GM21576 (cell line): Measurements from ENCODE around the gene HSF2BP.
"Not testable (repeated sequence)": the region's sequence is repeated elsewhere in the genome, so short reads cannot be mapped to it uniquely, and the experiment has no call there.

Source experiments
- ATAC-seq: cut with Tn5 transposase; IDR thresholded peaks from one replicate; pipeline ENCODE4 v1.9.1; 2021; ENCODE audit warnings: mild to moderate bottlenecking, moderate library complexity; ENCODE audit not compliant: unreplicated experiment

HSF2BP gene

GRCh38 chr21:43623588-43623987 lies 35.7 kb downstream of the HSF2BP start:
- no peak for ATAC-seq

GRCh38 chr21:43622796-43623195 lies 36.5 kb downstream of the HSF2BP start:
- no peak for ATAC-seq

- ATAC-seq: no peak
Measured at GRCh38 chr21:43619856-43620255, 39.4 kb downstream of the HSF2BP start.

DNA sequence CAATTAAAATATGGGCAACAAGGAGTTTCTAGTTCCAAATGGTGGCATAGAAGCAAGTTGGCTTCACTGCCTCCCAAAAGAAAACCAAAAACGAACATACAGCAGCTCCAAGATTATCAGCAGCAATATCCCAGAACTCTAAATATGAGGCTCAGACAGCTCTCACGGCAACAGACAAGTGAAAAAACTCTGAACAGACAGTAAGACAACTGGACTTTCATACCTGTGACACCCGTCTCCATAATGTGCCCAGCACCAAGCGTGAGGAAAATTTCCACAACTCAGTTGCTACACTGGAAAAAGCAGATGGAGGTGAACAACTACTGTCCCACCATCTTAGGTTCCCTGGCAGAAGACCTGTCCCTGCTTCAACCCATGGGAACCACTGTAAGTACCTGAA lies 39.9 kb downstream of the HSF2BP start:
- ATAC-seq: no peak

DNA sequence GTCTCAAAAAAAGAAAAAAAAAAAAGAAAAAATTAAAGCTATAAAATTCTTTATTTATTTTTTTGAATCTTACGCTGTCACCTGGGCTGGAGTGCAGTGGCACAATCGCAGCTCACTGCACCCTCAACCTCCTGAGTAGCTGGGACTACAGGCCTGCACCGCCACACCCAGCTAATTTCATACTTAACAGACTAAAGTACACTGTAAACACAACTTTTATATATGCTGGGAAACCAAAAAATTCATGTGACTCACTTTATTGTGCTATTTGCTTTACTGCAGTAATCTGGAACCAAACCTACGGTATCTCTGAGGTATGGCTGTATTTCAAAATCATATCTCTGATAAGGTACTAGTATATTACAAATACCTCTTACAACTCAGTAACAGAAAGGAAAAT lies 40.3 kb downstream of the HSF2BP start:
- no peak for ATAC-seq

GRCh38 chr21:43616861-43617260 lies 42.4 kb downstream of the HSF2BP start:
- not testable (repeated sequence) for ATAC-seq

DNA sequence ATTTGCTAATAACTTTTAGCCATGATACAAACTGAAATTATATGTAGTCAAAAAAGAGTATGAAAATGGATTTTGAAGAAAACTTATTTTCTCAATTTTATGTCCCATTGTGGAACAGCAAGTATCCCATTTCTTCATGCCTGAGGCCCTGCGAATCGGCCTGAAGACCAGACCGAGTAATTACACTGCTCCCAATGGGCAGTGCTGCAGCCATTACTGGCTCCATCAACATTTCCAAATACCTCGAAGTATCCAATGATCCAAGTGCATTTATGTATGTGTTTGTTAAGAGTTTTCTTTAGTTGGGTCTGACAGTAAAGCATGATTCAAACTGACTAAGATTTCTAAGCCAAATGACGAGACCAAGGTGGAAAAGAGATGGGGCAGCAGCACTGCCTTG lies 44.4 kb downstream of the HSF2BP start:
- ATAC-seq: no peak

GRCh38 chr21:43613755-43614638 lies 45.3 kb downstream of the HSF2BP start:
- ATAC-seq: no peak

DNA sequence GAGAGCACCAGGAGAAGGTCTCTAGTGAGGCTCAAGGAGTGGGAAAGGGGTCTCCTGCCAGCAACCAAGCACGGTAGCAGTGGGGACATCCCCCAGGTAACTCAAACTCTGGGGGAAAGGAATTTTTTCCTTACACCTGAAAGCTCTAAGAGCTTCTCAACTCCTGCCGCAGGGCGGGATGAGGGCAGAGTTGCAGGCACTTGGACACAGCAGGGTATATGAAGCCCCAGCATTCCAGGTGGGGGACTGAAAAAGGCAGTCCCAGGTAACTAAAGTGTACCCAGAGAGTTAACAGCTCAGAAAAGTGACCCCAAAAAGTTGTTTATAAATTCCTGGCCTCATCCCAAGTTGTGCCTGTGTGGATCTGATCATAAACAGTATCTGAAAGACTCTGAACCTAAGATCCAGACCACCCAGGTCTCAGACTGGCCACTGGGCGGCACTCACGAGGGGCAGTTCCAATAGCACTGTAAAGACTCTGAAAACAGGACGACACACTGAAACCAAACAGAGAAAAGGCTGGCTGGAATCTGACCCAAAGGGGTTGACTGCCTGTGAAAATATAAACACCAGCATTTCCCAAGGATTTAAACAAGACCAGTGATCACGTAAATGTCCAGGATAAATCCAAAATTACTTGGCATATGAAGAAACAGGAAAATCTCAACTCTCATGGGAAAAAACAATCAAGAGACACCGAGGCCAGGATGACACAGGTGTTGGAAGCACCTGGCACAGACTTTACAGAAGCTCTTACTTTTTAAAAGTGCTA lies 47.5 kb downstream of the HSF2BP start:
- no peak for ATAC-seq

DNA sequence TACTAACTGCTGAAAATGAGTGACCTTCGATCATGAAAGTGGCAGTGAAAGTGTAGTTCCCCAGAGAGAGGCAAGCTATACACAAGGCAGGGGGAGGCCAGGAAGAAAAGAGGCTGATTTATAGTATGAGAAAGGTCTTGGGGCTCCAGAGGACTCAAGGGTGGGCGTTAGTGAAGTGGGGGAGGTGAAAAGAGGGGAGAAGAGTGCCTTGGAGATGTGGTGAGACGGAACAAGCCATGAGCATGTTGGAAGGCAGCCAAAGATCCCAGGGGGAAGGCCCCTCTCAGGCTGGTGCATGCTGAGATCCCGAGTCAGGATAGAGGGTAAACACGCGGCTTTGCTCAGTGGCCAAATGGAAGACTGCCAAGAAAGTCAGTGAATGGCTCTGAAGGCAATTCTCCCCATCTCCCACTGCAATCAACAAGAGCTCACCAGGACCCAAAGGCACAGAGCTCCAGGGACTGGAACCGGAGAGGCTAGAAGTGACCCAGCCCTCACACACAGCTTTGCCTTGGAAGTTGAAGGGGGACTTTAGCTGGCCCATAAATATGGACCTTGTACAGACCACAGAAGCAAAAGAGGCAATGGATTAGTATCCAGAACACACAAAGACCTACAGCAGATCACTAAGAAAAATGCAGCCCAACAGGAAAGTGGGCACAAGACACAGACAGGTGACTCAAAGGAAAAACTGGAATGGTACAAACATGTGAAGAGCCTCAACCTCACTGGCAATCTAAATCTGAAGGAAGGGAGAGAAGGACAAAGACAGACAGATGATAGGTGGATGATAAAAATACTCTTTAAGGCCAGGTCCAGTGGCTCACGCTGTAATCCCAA lies 49.6 kb downstream of the HSF2BP start:
- ATAC-seq: no peak

GRCh38 chr21:43608664-43609063 lies 50.6 kb downstream of the HSF2BP start:
- ATAC-seq: no peak

DNA sequence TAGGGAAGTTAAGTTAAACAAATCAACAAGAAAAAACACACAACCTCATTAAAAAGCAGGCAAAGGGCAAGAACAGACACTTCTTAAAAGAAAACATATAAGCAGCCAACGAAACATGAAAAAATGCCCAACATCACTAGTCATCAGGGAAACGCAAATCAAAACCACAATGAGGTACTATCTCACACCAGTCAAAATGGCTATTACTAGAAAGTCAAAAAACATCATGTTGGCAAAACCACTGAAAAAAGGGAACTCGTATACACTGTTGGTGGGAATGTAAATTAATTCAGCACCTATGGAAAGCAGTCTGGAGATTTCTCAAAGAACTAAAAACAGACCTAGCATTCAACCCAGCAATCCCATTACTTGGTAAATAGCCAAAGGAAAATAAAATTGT lies 51.1 kb downstream of the HSF2BP start:
- ATAC-seq: no peak

GRCh38 chr21:43605320-43606215 lies 53.7 kb downstream of the HSF2BP start:
- no peak for ATAC-seq

GRCh38 chr21:43604505-43605204 lies 54.6 kb downstream of the HSF2BP start:
- ATAC-seq: no peak

DNA sequence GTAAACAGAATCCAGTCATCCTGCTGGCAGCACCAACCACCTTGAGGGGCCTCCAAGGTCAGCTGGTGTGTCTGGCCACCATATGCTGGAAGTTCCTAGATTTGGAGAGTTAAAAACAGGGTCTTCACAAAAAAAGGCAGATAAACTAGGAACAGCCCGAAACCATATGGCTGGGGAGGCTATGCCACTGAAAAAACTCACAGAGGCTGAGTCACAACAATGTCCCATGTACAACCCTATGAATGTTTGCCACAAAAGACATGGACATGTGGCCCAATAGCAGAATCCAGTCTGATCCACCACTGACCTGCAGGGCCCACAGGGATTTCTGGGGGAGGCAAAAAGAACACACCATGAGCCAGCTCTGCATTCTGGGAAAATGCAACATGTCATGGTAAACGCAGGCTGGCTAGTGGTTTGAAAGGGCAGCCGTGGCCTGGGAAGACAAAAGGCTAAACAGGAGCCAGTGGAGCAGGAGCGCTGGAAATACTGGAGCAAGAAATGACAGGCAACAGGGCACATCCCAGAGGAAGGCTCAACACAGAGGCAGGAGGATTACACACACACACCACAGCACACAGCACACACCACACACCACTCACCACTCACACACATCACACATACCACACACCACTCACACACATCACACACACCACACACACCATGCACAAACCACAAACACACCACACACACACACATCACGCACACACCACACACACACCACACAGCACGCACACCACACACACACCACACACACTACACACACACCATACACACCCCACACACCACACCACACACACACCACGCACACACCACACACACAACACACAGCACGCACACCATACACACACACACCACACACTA lies 55.4 kb downstream of the HSF2BP start:
- ATAC-seq: no peak

DNA sequence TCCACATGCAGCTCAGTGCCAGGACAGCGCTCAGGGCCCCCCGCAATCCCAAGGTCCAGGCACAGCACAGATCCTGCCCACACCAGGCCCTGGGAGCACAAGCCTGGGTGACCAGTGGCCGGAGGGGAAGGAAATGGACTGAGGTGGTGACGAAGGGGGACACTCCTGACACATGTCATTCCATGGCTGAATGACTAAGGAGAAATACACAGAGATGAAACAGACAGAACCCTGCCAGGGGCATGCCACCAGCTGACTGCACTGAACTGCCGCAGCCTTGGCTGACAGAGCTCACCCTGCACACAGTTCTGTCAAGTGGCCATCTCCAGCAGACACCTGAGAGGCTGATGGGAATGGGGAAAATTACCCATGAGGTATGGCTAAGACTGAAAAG lies 56.1 kb downstream of the HSF2BP start:
- ATAC-seq: no peak

- no peak for ATAC-seq
Measured at GRCh38 chr21:43602266-43603232, 56.7 kb downstream of the HSF2BP start.
